Upper lobe of left lung (tissue), 6 donors: ENCODE measurements around the gene RNU6-7. TPM values are rescaled to one million over a fixed set of nuclear protein-coding genes. Genes with fewer than 3 reads are reported as not detected.
A peak's percentile ranks its signal among the peaks of the same experiment; 100 is the strongest.

Experiments
- ATAC-seq, 2 donors: fragments of 200-7000 bp; cut with Tn5 transposase; one replicate each; pipeline ENCODE4 v1.9.1; 2022; ENCODE audit warnings: mild to moderate bottlenecking in 2 of 2, moderate library complexity in 2 of 2; ENCODE audit not compliant: low FRiP score in 2 of 2
- DNase-seq, 2 donors: peaks; one replicate each; pipeline ENCODE4 v3.0.0-alpha.2; 2019 to 2020
- H3K27ac ChIP-seq, 4 donors: fragments of 200-600 bp; sonication (generic); one replicate each; pipeline ENCODE4 v1.5.1; 2016 to 2019
- H3K27me3 ChIP-seq, 4 donors: fragments of 200-600 bp; sonication (generic); one replicate each; pipeline ENCODE4 v1.5.1; 2017 to 2019
- H3K36me3 ChIP-seq, 4 donors: fragments of 200-600 bp; sonication (generic); one replicate each; pipeline ENCODE4 v1.5.1; 2016 to 2019
- H3K4me1 ChIP-seq, 4 donors: fragments of 200-600 bp; sonication (generic); one replicate each; pipeline ENCODE4 v1.5.1; 2018 to 2019
- H3K4me3 ChIP-seq, 4 donors: fragments of 200-600 bp; sonication (generic); one replicate each; pipeline ENCODE4 v1.5.1; 2017 to 2019; ENCODE audit warnings: mild to moderate bottlenecking in 2 of 4, moderate library complexity in 1 of 4
- H3K9me3 ChIP-seq, 4 donors: fragments of 200-600 bp; sonication (generic); one replicate each; pipeline ENCODE4 v1.5.1; 2018 to 2019
- CTCF ChIP-seq, 6 experiments: fragments of 450-650 bp in 4 of 6; fragments of 200-600 bp in 2 of 6; sonication (generic) in 2 of 6; IDR thresholded peaks; one replicate each; pipeline ENCODE4 v1.5.1; 2016 to 2019; ENCODE audit warnings: antibody characterized with exemption in 6 of 6
- EP300 ChIP-seq, 4 donors: sonication (generic); formaldehyde crosslinking; IDR thresholded peaks; one replicate each; pipeline ENCODE4 v1.5.1; 2017; ENCODE audit warnings: antibody characterized with exemption in 4 of 4, control low read depth in 2 of 4
- POLR2A ChIP-seq, 4 donors: fragments of 450-650 bp; IDR thresholded peaks; one replicate each; pipeline ENCODE4 v1.5.1; 2016 to 2017; ENCODE audit warnings: antibody characterized with exemption in 4 of 4, mild to moderate bottlenecking in 2 of 4
- POLR2AphosphoS5 ChIP-seq, 2 donors: sonication (generic); formaldehyde crosslinking; IDR thresholded peaks; one replicate each; pipeline ENCODE4 v1.5.1; 2017; ENCODE audit warnings: antibody characterized with exemption in 2 of 2
- WGBS, 2 donors: methylation state at CpG; one replicate each; pipeline ENCODE4 v1.1.5; 2017 to 2018; 5-methylcytosine and 5-hydroxymethylcytosine counted together
- total RNA-seq, 6 donors: library from RNA; depleted of rRNA in 4 of 6; stranded (reverse); fragments of >200 nt in 4 of 6; gene quantifications; one replicate each; pipeline versions ENCODE4 v1.1.0 to v1.2.1, GENCODE V29; 2016 to 2021
- donor health status: DM: no; HTN: no; CAD: no; lungs with moderate emphysema.
- donor health status: DM: no; HTN: yes; CAD: no; lungs with severe emphysema.

Gene RNU6-7
- total RNA-seq, 6 donors from 2014 or later = not detected

GRCh38 chr14:32226056-32226455 is 24.2 kb downstream of the RNU6-7 start:
- no peak for TF ChIP-seq POLR2AphosphoS5 (IDR thresholded peaks at IDR 0.05)
- peak in 1 of 4 donors; percentile 20 for TF ChIP-seq EP300 (IDR thresholded peaks at IDR 0.05)
- no peak for DNase-seq
- H3K36me3 ChIP-seq = no peaks in the 10 kb centered on the region
- no peak overlapping the region for H3K4me3 ChIP-seq
- peak; percentile 26 to 70 for ATAC-seq
- H3K27ac ChIP-seq = peak overlapping the region; percentile 52 to 76 (median 58)
- H3K4me1 ChIP-seq = peaks cover 0 to 7% (median 0%) of the 10 kb centered on the region in 4 donors
- H3K27me3 ChIP-seq = no peaks in the 10 kb centered on the region
- WGBS, 2 donors = 58 to 79% methylated on average over 1 of the region's 1 CpG
- H3K9me3 ChIP-seq = no peaks in the 10 kb centered on the region

GRCh38 chr14:32230181-32230580 is 28.3 kb downstream of the RNU6-7 start:
- TF ChIP-seq EP300 (IDR thresholded peaks at IDR 0.05) (no peak), CTCF (IDR thresholded peaks at IDR 0.05) (no peak), POLR2AphosphoS5 (IDR thresholded peaks at IDR 0.05) (no peak), POLR2A (IDR thresholded peaks at IDR 0.05) (no peak)
- H3K9me3 ChIP-seq = no peaks in the 10 kb centered on the region
- 49 to 50% methylated on average over 3 of the region's 3 CpGs for WGBS, 2 donors
- no peak for DNase-seq
- H3K27me3 ChIP-seq = no peaks in the 10 kb centered on the region
- ATAC-seq = no peak
- no peak overlapping the region for H3K4me3 ChIP-seq
- no peaks in the 10 kb centered on the region for H3K36me3 ChIP-seq
- H3K27ac ChIP-seq = no peak overlapping the region
- H3K4me1 ChIP-seq = peaks cover 0 to 3% (median 0%) of the 10 kb centered on the region in 4 donors

- no peaks in the 10 kb centered on the region for H3K27me3 ChIP-seq
- no peaks in the 10 kb centered on the region for H3K9me3 ChIP-seq
- ATAC-seq = peak in 1 of 2 donors; percentile 55
- no peaks in the 10 kb centered on the region for H3K4me1 ChIP-seq
- H3K4me3 ChIP-seq = no peak overlapping the region
- no peak for TF ChIP-seq EP300 (IDR thresholded peaks at IDR 0.05)
- peak overlapping the region in 1 of 4 donors; percentile 29 for H3K27ac ChIP-seq
- no peaks in the 10 kb centered on the region for H3K36me3 ChIP-seq
- DNase-seq = no peak
- 74 to 78% methylated on average over 2 of the region's 2 CpGs for WGBS, 2 donors
Observed at GRCh38 chr14:32230695-32231280, 28.9 kb downstream of the RNU6-7 start.

- no peak for DNase-seq
- WGBS, 2 donors = 93 to 100% methylated on average over 1 of the region's 1 CpG
Observed at GRCh38 chr14:32232481-32232880, 30.6 kb downstream of the RNU6-7 start.

GRCh38 chr14:32233260-32233659 is 31.4 kb downstream of the RNU6-7 start:
- Histone ChIP-seq H3K27me3 (no peaks in the 10 kb centered on the region), H3K36me3 (no peaks in the 10 kb centered on the region), H3K4me1 (no peaks in the 10 kb centered on the region), H3K27ac (no peak overlapping the region), H3K4me3 (no peak overlapping the region), H3K9me3 (no peaks in the 10 kb centered on the region)
- 36 to 55% methylated on average over 1 of the region's 1 CpG for WGBS, 2 donors
- no peak for TF ChIP-seq POLR2A (IDR thresholded peaks at IDR 0.05)
- TF ChIP-seq POLR2AphosphoS5 (IDR thresholded peaks at IDR 0.05) = no peak
- no peak for TF ChIP-seq CTCF (IDR thresholded peaks at IDR 0.05)
- no peak for TF ChIP-seq EP300 (IDR thresholded peaks at IDR 0.05)
- ATAC-seq = no peak
- no peak for DNase-seq

More at GRCh38 chr14:32232481-32232880, 30.6 kb downstream of the RNU6-7 start:
- Histone ChIP-seq H3K4me1 (no peaks in the 10 kb centered on the region), H3K27ac (no peak overlapping the region), H3K27me3 (no peaks in the 10 kb centered on the region), H3K36me3 (no peaks in the 10 kb centered on the region), H3K9me3 (no peaks in the 10 kb centered on the region), H3K4me3 (no peak overlapping the region)
- no peak for ATAC-seq
- TF ChIP-seq POLR2A (IDR thresholded peaks at IDR 0.05) (no peak), CTCF (IDR thresholded peaks at IDR 0.05) (no peak), EP300 (IDR thresholded peaks at IDR 0.05) (no peak), POLR2AphosphoS5 (IDR thresholded peaks at IDR 0.05) (no peak)

- Histone ChIP-seq H3K36me3 (no peaks in the 10 kb centered on the region), H3K27ac (no peak overlapping the region), H3K27me3 (no peaks in the 10 kb centered on the region), H3K9me3 (no peaks in the 10 kb centered on the region), H3K4me3 (no peak overlapping the region), H3K4me1 (no peaks in the 10 kb centered on the region)
- no peak for TF ChIP-seq EP300 (IDR thresholded peaks at IDR 0.05)
- no peak for TF ChIP-seq POLR2A (IDR thresholded peaks at IDR 0.05)
- TF ChIP-seq CTCF (IDR thresholded peaks at IDR 0.05) = no peak
- TF ChIP-seq POLR2AphosphoS5 (IDR thresholded peaks at IDR 0.05) = no peak
- DNase-seq (no peak), ATAC-seq (no peak)
Observed at GRCh38 chr14:32244404-32244803, 42.6 kb downstream of the RNU6-7 start.
